ENCODE measurements around the gene ZW10.

DNA sequence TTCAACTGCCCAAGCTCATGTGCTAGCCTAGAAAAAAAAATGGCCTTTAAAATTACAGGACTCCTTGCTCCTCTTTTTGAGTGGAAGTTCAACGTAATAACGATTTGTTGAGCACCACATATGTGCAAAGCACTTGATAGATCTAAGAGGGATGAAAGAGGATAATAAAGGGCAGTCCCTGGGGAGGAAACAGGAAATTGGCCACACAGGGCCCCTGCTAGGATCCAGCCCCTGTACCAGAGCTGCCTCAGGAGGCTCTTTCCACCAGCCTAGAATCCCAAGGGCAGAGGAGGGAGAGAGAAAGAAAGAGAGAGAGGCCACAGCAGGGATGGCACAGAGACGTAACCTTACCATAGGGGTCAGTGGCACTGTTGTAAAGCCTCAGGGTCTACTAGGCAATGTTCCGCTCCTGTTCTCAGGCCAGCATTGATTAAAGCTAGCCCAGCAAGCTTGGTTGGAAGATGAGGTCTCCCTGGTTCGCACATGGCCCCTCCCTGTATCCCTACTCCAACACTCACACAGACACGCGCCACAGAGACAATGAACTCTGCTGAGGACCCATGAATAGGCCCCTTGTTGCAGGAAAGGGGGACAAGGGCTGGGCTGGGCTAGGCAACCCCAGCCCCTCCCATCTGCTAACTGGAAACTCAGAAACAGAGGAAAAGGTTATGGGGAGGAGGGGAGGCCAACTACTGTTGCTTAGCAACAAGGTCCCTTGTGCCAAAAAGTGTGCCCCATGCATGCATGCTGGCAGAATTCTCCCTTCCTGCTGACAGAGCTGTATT is 67.4 kb downstream of the ZW10 start, which contains the start of gene TMPRSS5:
- TF ChIP-seq, protein P1, sequence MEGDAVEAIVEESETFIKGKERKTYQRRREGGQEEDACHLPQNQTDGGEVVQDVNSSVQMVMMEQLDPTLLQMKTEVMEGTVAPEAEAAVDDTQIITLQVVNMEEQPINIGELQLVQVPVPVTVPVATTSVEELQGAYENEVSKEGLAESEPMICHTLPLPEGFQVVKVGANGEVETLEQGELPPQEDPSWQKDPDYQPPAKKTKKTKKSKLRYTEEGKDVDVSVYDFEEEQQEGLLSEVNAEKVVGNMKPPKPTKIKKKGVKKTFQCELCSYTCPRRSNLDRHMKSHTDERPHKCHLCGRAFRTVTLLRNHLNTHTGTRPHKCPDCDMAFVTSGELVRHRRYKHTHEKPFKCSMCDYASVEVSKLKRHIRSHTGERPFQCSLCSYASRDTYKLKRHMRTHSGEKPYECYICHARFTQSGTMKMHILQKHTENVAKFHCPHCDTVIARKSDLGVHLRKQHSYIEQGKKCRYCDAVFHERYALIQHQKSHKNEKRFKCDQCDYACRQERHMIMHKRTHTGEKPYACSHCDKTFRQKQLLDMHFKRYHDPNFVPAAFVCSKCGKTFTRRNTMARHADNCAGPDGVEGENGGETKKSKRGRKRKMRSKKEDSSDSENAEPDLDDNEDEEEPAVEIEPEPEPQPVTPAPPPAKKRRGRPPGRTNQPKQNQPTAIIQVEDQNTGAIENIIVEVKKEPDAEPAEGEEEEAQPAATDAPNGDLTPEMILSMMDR (conservative IDR thresholded peaks at IDR 0.05): no peak
- no peak for TF ChIP-seq EZH2 (IDR thresholded peaks at IDR 0.05; ENCODE audit: low read depth)

All from PC-9 (cell line).